HG03060 (cell line): ENCODE data around the gene MTMR12.

Experiments
- ATAC-seq: cut with Tn5 transposase; IDR thresholded peaks from one replicate; pipeline ENCODE4 v1.9.1; 2021; ENCODE audit warnings: low read depth, moderate number of reproducible peaks; ENCODE audit not compliant: unreplicated experiment

The MTMR12 gene

GRCh38 chr5:32207355-32207634, 105.4 kb downstream of the MTMR12 start:
- no peak for ATAC-seq

- ATAC-seq = no peak
These were observed 106.0 kb downstream of the MTMR12 start for GRCh38 chr5:32206509-32207354.

GRCh38 chr5:32206053-32206452, 106.7 kb downstream of the MTMR12 start:
- no peak for ATAC-seq

DNA sequence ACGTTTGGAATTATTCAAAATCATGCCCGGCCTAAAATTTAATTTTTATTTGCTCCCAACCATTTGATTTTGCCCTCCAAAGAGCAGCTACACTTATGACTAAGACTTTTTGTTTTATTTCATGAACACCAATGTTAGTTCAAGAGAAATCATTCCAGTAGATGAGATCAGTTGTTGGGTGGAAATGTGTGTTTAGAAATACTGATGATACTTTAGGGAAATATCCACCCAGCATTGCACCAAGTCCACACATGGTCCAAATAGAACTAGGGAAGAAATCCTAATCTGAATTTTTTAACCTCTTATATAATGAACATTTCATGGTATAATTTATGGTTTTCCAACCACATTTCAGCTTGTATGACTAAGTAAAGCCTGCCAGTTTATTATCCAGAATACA, 110.3 kb downstream of the MTMR12 start:
- ATAC-seq = no peak

- ATAC-seq = no peak
These were observed 111.5 kb downstream of the MTMR12 start for GRCh38 chr5:32201122-32201753.

- no peak for ATAC-seq
These were observed 115.7 kb downstream of the MTMR12 start for GRCh38 chr5:32197032-32197431.

DNA sequence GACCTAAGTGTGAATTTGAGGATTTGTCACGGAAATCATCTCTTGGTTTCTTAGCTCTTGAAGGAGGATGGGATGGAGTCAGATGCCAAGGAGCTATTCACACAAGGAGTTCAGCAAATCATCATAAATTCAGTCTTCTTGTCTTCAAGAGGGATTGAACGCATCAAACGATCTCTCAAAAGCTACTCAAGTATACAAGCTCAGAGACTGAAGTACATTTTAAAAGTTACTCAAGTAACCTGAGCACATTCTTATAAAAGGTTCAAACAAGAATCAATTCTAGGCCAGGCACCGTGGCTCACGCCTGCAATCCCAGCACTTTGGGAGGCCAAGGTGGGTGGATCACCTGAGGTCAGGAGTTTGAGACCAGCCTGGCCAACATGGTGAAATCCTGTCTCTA, 117.5 kb downstream of the MTMR12 start:
- ATAC-seq = no peak

- ATAC-seq = no peak
These were observed 119.1 kb downstream of the MTMR12 start for GRCh38 chr5:32193591-32193990.

GRCh38 chr5:32190095-32190494, 122.6 kb downstream of the MTMR12 start:
- no peak for ATAC-seq

GRCh38 chr5:32187675-32188074, 125.1 kb downstream of the MTMR12 start:
- no peak for ATAC-seq

DNA sequence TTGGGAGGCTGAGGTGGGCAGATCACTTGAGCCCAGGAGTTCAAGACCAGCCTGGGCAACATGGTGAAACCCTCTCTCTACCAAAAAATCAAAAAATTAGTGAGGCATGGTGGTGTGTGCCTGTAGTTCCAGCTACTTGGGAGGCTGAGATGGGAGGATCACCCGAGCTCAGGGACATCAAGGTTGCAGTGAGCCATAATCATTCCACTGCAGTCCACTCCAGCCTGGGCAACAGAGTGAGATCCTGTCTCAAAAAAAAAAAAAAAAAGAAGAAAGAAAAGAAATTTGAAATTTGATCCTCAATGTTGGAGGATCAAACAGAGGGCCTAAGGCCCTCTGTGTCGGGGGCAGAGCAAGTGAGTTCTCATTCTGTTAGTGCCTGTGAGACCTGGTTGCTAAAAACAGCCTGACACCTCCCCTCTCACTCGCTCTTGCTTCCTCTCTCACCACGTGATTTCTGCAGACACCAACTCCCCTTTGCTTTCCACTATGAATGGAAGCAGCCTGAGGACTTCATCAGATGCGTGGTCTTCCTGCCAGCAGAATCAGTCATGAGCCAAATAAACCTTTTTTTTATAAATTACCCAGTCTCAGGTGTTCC, 130.2 kb downstream of the MTMR12 start:
- no peak for ATAC-seq
